Thyroid gland (tissue), 4 donors: Measurements from ENCODE around the gene STT3B. TPM values are rescaled to one million over a fixed set of nuclear protein-coding genes. Genes with fewer than 3 reads are reported as not detected.

Experiments used
- DNase-seq, 2 donors: peaks; one replicate each; pipeline ENCODE4 v3.0.0-alpha.2; 2019
- H3K27ac ChIP-seq, 3 donors: fragments of 200-600 bp; sonication (generic); 1 replicate in 2 of 3; 2 replicates in 1 of 3; pipeline ENCODE4 v1.5.1; 2016 to 2019; ENCODE audit warnings: mild to moderate bottlenecking in 1 of 3, moderate library complexity in 1 of 3
- H3K27me3 ChIP-seq: fragments of 200-600 bp; sonication (generic); one replicate; pipeline ENCODE4 v1.5.1; 2019
- H3K36me3 ChIP-seq, 2 donors: fragments of 200-600 bp; sonication (generic); one replicate each; pipeline ENCODE4 v1.5.1; 2016 to 2019
- H3K4me1 ChIP-seq, 2 donors: fragments of 200-600 bp; sonication (generic); one replicate each; pipeline ENCODE4 v1.5.1; 2017 to 2019
- H3K4me3 ChIP-seq, 3 donors: fragments of 200-600 bp; sonication (generic); replicated peaks in 1 of 3; 1 replicate in 2 of 3; 2 replicates in 1 of 3; pipeline ENCODE4 v1.5.1; 2016; ENCODE audit warnings: mild to moderate bottlenecking in 1 of 3
- H3K9me3 ChIP-seq: fragments of 200-600 bp; sonication (generic); one replicate; pipeline ENCODE4 v1.5.1; 2017
- CTCF ChIP-seq, 6 experiments: fragments of 200-600 bp in 3 of 6; fragments of 450-650 bp in 3 of 6; sonication (generic) in 3 of 6; IDR thresholded peaks; one replicate each; pipeline ENCODE4 v1.5.1; 2016 to 2019; ENCODE audit warnings: antibody characterized with exemption in 6 of 6, mild to moderate bottlenecking in 2 of 6, inconsistent platforms in 1 of 6, moderate library complexity in 1 of 6
- POLR2A ChIP-seq, 2 donors: fragments of 450-650 bp; IDR thresholded peaks; one replicate each; pipeline ENCODE4 v1.6.1; 2017; ENCODE audit warnings: antibody characterized with exemption in 2 of 2, mild to moderate bottlenecking in 2 of 2, moderate library complexity in 1 of 2
- WGBS, 2 donors: methylation state at CpG; one replicate each; pipeline ENCODE4 v1.1.5; 2017; 5-methylcytosine and 5-hydroxymethylcytosine counted together
- intact Hi-C: fragments of 100-400 bp; cut with DNase I; formaldehyde crosslinking; loops from one replicate; pipeline ENCODE4 v1.15.1; 2023
- total RNA-seq, 4 donors: library from RNA; depleted of rRNA; stranded (reverse); fragments of >200 nt; gene quantifications; one replicate each; pipeline ENCODE4 v1.2.3, GENCODE V29; 2016

Gene STT3B
- total RNA-seq, 4 donors from 2014 or later, result 111 to 172 (median 150) TPM

GRCh38 chr3:31579828-31580227 lies 47.1 kb downstream of the STT3B start:
- intact Hi-C loops, result no loop called here
- Histone ChIP-seq H3K36me3 (no peaks in the 10 kb centered on the region), H3K9me3 (no peaks in the 10 kb centered on the region), H3K4me3 (no peak overlapping the region), H3K27ac (no peak overlapping the region), H3K4me1 (peaks cover 0 to 8% of the 10 kb centered on the region in 2 donors), H3K27me3 (no peaks in the 10 kb centered on the region)
- 96% methylated on average over 7 of the region's 7 CpGs for WGBS, 2 donors
- no peak for DNase-seq
- TF ChIP-seq CTCF (IDR thresholded peaks at IDR 0.05), result no peak
- no peak for TF ChIP-seq POLR2A (IDR thresholded peaks at IDR 0.05)

DNA sequence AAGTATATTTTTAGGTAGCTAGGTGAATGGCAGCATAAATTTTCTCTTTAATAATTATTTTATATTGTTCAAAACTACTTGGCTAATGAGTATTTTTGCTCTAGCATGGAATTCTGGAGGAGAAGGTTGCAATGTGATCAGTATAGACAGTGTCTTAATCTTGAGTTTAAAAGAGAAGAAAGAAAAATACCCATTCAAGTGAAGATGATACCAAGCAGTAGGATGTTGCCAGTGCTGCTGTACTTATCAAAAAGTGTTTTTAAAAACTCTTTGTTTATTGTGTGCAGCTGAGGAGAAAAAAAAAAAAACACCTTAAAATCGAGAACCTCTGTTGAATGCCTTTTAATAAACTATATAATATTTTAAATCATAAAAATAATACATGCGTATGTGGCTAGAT lies 47.9 kb downstream of the STT3B start:
- Histone ChIP-seq H3K9me3 (no peaks in the 10 kb centered on the region), H3K4me1 (peaks cover 0 to 8% of the 10 kb centered on the region in 2 donors), H3K4me3 (no peak overlapping the region), H3K36me3 (no peaks in the 10 kb centered on the region), H3K27ac (no peak overlapping the region), H3K27me3 (no peaks in the 10 kb centered on the region)
- no peak for TF ChIP-seq POLR2A (IDR thresholded peaks at IDR 0.05)
- TF ChIP-seq CTCF (IDR thresholded peaks at IDR 0.05), result no peak
- no peak for DNase-seq
- intact Hi-C loops, result no loop called here
- 92% methylated on average over 2 of the region's 2 CpGs for WGBS, 2 donors

DNA sequence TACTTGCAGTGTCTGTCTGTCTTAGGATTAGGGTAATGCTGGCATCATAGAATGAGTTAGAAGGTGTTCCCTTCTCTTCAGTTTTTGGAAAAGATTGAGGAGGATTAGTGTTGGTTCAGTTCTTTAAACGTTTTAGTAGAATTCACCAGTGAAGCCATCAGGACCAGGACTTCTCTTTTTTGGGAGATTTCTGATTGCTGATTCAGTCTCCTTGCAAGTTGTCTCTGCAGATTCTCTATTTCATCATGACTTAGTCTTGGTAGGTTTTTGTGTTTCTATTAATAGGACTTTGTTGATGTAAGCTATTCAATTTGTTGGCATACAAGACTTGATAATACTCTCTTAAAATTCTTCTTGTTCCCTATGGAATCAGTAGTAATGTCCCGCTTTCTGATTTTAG lies 48.9 kb downstream of the STT3B start:
- WGBS, 2 donors, result 90 to 95% methylated on average over 2 of the region's 2 CpGs

GRCh38 chr3:31589228-31589627 lies 56.5 kb downstream of the STT3B start:
- Histone ChIP-seq H3K27ac (no peak overlapping the region), H3K27me3 (no peaks in the 10 kb centered on the region), H3K9me3 (no peaks in the 10 kb centered on the region), H3K36me3 (no peaks in the 10 kb centered on the region), H3K4me3 (no peak overlapping the region), H3K4me1 (no peaks in the 10 kb centered on the region)
- 97 to 98% methylated on average over 2 of the region's 2 CpGs for WGBS, 2 donors
- intact Hi-C loops, result no loop called here
- TF ChIP-seq CTCF (IDR thresholded peaks at IDR 0.05) (no peak), POLR2A (IDR thresholded peaks at IDR 0.05) (no peak)
- no peak for DNase-seq

More for the DNA sequence above, 48.9 kb downstream of the STT3B start:
- peaks cover 0 to 8% of the 10 kb centered on the region in 2 donors for H3K4me1 ChIP-seq
- TF ChIP-seq POLR2A (IDR thresholded peaks at IDR 0.05) (no peak), CTCF (IDR thresholded peaks at IDR 0.05) (no peak)
- no peak overlapping the region for H3K4me3 ChIP-seq
- no peak for DNase-seq
- H3K27me3 ChIP-seq, result no peaks in the 10 kb centered on the region
- no peaks in the 10 kb centered on the region for H3K36me3 ChIP-seq
- intact Hi-C loops, result no loop called here
- H3K9me3 ChIP-seq, result no peaks in the 10 kb centered on the region
- H3K27ac ChIP-seq, result no peak overlapping the region

GRCh38 chr3:31590650-31591049 lies 57.9 kb downstream of the STT3B start:
- Histone ChIP-seq H3K27me3 (no peaks in the 10 kb centered on the region), H3K4me1 (no peaks in the 10 kb centered on the region), H3K36me3 (no peaks in the 10 kb centered on the region), H3K9me3 (no peaks in the 10 kb centered on the region), H3K4me3 (no peak overlapping the region), H3K27ac (no peak overlapping the region)
- intact Hi-C loops, result no loop called here
- no peak for TF ChIP-seq POLR2A (IDR thresholded peaks at IDR 0.05)
- DNase-seq, result no peak
- WGBS, 2 donors, result 96 to 100% methylated on average over 1 of the region's 1 CpG

DNA sequence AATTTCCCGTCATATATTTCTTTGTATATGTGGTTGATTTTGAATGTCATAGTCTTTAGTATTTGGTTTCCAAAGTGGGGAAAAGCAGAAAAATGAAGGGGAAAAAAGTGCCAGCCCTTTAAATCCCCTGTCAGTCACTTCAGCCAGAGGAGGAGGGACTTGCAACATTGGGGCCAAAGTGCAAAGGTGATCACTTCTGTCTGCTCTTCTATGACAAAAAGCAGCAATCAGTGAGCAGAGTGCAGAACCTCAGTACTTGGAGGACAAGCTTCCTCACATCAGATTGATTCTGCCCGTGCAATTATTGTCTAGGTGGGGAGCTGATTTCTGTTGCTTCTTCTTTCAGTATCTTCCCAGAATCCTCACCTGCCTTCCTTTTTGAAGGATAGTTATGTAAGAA lies 60.0 kb downstream of the STT3B start:
- Histone ChIP-seq H3K4me3 (no peak overlapping the region), H3K27ac (no peak overlapping the region), H3K4me1 (peaks cover 4 to 11% of the 10 kb centered on the region in 2 donors), H3K27me3 (no peaks in the 10 kb centered on the region), H3K9me3 (no peaks in the 10 kb centered on the region), H3K36me3 (no peaks in the 10 kb centered on the region)
- 98 to 99% methylated on average over 2 of the region's 2 CpGs for WGBS, 2 donors
- TF ChIP-seq POLR2A (IDR thresholded peaks at IDR 0.05), result no peak
- TF ChIP-seq CTCF (IDR thresholded peaks at IDR 0.05), result no peak
- intact Hi-C loops, result no loop called here
- DNase-seq, result no peak
